NB4 (cell line): ENCODE results near the gene LRRC56.

Experiments
- DNase-seq: peaks from one replicate; pipeline ENCODE4 v3.0.0; 2010; ENCODE audit warnings: low read depth
- H3K4me3 ChIP-seq: one replicate; pipeline ENCODE4 v1.5.1; 2011; ENCODE audit warnings: mild to moderate bottlenecking, low read depth, low read length, moderate library complexity
- CTCF ChIP-seq: IDR thresholded peaks from one replicate; pipeline ENCODE4 v1.5.1; 2012; ENCODE audit warnings: low read depth, low read length
- MAX ChIP-seq: IDR thresholded peaks from 2 replicates; pipeline ENCODE4 v1.6.1; 2011; ENCODE audit warnings: low read depth, low read length
- MYC ChIP-seq: IDR thresholded peaks from 2 replicates; pipeline ENCODE4 v1.6.1; 2011; ENCODE audit warnings: low read depth, low read length
- POLR2A ChIP-seq: IDR thresholded peaks from 2 replicates; pipeline ENCODE4 v1.6.1; 2011; ENCODE audit warnings: mild to moderate bottlenecking; ENCODE audit not compliant: insufficient read length; ENCODE audit errors: extremely low read depth

Gene LRRC56

GRCh38 chr11:557328-558132, 20.2 kb downstream of the LRRC56 start:
- no peak for DNase-seq
- no peak overlapping the region for H3K4me3 ChIP-seq
- TF ChIP-seq MAX (no peak), POLR2A (no peak)

GRCh38 chr11:558503-558902, 21.2 kb downstream of the LRRC56 start:
- no peak for DNase-seq
- no peak for TF ChIP-seq CTCF
- no peak for TF ChIP-seq MAX
- TF ChIP-seq POLR2A = no peak
- TF ChIP-seq MYC = no peak
- H3K4me3 ChIP-seq = no peak overlapping the region

GRCh38 chr11:559020-559620, 21.8 kb downstream of the LRRC56 start:
- H3K4me3 ChIP-seq = no peak overlapping the region
- DNase-seq = no peak
- TF ChIP-seq CTCF (no peak), MYC (no peak), POLR2A (no peak), MAX (no peak)

GRCh38 chr11:559712-560304, 22.5 kb downstream of the LRRC56 start:
- TF ChIP-seq POLR2A = no peak
- no peak for TF ChIP-seq MYC
- no peak for TF ChIP-seq MAX
- TF ChIP-seq CTCF = no peak
- no peak overlapping the region for H3K4me3 ChIP-seq
- DNase-seq = no peak

- TF ChIP-seq POLR2A (peak; percentile 36), MYC (no peak)
- DNase-seq = peak; percentile 92
- peak within 1 kb of the TSS; percentile 58 for H3K4me3 ChIP-seq
Observed at GRCh38 chr11:560305-561147, 23.2 kb downstream of the LRRC56 start, which contains the start of the genes LMNTD2 and RASSF7. TSS of gene LMNTD2 (minus strand) at chr11:560738. CDS start at chr11:560716, 22 bp downstream. TSS of gene RASSF7 (plus strand) at chr11:560970. CDS start at chr11:561769, 799 bp downstream.

- no peak; the same call in 1 of the 2 replicates for TF ChIP-seq MYC
- peak; percentile 67 for DNase-seq
- H3K4me3 ChIP-seq = peak overlapping the region; percentile 58
Observed at GRCh38 chr11:561148-562003, 24.0 kb downstream of the LRRC56 start.
